HG02610 (cell line): ENCODE measurements around the gene GPR63.

Experiments
- ATAC-seq: cut with Tn5 transposase; IDR thresholded peaks from one replicate; pipeline ENCODE4 v1.9.1; 2021; ENCODE audit warnings: mild to moderate bottlenecking, moderate library complexity; ENCODE audit not compliant: unreplicated experiment

GPR63 gene

DNA sequence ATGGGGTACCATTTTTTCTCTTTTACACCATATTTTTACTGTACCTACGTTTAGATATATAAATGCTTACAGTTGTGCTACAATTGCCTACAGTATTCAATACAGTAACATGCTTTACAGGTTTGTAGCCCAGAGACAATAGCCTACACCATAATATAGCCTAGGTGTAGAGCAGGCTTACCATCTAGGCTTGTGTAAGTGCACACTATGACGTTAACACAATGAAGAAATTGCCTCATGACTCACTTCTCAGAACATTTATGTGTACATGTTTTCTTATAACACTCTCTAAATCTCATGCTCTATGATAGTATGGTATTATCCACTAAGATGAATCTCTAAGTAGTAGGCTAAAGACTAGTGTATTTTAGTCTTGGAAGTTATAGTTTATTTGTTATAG, 13.5 kb downstream of the GPR63 start:
- no peak for ATAC-seq

DNA sequence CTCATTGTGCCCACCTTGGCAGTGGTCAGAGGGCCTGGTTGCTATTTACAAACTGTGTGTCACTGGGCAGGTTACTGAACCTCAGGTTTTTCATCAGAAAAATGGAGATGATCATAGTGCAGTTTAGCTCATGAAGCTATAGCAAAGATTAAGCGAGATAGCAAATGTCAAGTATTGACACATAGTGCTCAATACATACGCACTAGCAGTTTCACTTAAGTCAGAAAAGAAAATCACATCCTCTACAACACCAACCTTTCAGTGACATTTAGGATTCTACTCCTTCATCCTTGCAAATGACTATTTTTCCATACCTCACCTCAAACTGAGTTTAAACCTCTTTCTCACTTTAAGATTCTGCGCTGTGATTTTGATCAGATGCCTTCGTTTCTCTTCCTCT, 16.2 kb downstream of the GPR63 start:
- no peak for ATAC-seq

DNA sequence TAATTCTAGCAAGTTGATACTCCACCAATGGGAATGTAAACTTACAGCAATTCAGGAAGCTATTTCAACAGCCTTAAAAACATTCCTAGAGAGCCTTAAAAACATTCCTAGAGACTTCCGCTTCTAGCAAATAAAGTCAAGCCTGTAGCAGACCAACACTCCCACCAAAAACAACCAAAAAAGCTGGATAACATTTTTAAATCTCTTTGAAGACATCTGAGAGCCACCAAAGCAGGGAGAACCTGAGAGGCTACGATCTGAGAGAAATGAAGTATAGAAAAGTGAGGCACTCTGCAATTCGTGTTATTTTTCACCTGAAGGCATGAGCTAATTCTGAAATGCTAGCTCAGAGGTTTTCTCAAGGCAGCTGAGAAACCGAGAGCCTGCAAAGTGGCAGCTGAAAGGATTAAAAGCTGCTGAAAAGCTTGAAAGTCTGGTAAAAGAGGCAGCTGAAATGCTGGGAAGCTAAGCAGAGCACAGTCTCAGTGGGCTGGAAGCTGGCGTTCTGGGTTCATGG, 20.9 kb downstream of the GPR63 start:
- no peak for ATAC-seq

DNA sequence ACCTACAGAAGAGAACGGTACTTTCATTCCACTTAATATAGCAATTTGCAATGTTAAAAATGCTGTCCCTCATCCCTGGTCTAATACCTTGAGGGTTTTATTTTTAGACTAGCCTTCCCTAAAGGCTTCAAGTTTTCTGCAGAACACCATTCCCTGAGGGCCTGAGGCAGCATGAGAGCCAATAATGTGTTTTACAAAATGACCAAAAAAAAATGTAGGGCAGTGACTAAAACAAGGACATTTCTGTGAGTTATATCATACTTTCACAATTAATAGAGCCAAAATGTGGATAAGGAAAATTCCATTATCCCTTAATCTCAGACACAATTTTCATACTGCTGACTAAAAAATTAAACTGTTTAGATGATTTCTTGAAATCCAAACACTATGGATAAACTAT, 22.7 kb downstream of the GPR63 start:
- ATAC-seq: no peak

DNA sequence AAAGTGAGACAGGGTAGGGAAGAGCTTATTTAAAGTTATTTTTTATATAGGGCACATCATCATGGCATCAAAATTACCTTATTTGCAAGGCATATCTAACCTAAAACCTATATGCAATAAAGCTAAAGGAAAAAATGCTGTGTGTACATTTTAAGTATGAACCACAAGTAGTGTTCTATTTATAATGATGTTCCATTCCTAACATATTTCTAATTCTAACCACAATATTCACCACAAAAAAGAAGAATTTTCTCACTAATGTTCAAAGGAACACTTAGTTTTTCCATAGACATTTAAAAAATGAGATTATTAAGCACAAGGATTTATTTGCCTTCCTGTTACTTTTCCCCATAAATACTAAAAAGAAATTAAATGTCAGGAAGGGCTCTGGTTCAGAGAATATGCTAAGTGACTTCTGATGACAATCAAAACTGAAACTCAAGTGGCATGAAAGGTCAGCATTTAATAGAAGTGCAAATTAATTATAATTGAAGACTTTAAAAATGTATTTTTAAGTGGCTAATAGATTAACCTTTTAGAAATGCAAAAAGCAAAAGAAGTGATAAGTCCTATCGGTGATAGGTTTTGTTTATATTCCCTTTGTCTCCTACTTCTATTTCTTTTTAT, 25.1 kb downstream of the GPR63 start:
- no peak for ATAC-seq

DNA sequence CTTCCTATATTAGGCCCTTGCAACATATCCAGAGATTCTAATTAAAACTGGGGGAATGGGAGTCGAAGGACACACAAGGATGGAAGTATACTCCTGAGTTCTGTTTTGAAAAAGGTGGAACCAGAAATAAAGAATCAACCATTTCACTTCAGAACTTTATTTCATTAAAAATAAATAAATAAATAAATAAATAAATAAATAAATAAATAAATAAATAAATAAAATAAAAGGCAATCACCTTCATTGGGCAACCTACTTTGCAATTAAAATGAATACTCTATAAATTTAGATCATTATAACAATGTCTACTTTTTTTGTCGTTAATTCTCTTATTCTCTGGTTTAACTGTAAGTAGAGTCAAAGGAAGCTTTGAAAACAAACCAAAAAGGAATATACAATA, 25.6 kb downstream of the GPR63 start:
- ATAC-seq: no peak

DNA sequence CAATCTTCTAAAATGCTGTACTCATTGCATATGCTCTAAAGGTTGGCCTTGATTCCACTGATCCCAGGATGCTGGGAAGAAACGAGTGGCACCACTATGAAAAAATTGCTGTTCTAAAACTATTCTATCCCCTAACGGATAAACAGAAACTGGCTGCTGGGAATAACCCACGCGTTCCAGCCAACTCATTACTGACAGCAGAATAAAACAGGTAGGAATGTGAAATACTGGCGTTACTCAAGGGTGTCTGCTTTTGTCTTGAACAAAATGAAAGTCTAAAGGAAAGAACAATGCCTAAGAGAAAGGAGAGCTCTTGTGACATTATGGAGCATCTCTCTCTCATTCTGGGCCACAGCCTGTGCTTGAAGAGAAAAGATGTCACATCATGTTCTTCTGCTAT, 26.1 kb downstream of the GPR63 start:
- ATAC-seq: no peak

DNA sequence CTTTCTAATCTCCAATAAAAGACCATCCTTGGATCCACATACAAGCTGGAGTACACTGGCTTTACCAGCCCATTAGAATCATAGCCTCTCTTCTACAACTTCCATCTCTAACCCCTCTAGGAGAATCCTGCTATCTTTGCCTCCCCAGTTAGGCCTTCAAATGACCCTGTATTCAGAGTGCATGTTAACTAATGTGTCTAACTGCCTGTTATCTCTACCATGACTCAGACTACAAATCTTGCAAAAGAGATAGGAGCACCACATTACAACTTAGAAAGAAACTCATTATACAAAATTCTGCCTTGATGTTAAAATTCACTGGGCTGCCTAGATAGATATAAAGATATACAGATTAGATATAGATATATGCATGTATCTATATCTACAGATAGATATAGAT, 28.2 kb downstream of the GPR63 start:
- ATAC-seq: no peak

DNA sequence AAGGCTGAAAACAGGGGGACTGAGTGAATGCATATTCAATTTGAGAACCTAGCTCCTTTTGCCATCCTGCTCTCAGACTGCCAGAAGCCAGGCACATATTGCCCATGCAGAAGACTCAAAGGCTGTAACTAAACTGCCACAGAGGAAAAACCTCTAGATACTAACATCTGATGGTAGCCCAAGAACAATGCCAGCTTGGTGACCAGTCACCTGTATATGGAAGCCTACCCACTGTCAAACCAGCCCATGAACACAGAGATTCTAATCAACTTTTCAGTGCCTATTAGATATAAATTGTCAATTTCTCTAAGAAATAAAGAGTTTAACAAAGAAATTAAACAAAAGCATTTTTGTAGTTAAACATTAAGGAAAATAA, 34.2 kb downstream of the GPR63 start:
- no peak for ATAC-seq

DNA sequence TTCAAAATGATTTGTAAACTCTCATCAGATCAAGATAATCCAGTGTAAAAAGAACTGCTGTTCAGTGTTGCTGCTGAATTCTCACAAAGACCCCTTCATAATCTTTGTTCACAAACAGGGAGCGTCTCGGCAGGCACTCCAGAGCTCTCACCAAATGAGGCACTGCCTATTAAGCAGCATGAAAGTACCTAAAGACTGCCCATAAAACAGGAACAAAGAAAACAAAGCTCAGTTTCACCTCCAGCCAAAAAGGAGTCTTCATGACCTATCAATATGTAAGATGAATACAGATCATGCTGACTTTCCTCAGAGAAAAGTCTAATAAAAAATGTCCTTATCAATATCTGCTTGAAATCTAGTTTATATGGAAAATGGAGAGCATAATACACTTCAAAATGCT, 41.8 kb downstream of the GPR63 start:
- ATAC-seq: peak; percentile 91

DNA sequence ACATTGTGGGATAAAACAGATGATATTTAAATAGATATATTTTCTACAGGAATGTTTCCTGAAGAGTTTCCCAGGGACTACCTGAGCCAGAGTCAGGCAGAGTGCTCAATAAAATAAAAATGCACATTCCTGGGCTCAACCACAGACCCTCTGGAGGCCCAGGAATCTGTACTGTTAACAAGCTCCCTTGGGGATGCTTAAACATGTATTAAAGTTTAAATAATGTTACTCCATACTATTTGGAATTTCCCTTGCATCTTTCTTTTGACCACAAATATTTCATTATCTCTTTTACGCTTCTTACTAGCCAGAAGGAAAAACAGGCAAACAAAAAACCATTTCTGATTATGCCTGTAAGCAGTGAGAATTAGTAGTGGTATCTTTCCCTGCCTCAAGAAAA, 42.3 kb downstream of the GPR63 start:
- ATAC-seq: peak; percentile 32

DNA sequence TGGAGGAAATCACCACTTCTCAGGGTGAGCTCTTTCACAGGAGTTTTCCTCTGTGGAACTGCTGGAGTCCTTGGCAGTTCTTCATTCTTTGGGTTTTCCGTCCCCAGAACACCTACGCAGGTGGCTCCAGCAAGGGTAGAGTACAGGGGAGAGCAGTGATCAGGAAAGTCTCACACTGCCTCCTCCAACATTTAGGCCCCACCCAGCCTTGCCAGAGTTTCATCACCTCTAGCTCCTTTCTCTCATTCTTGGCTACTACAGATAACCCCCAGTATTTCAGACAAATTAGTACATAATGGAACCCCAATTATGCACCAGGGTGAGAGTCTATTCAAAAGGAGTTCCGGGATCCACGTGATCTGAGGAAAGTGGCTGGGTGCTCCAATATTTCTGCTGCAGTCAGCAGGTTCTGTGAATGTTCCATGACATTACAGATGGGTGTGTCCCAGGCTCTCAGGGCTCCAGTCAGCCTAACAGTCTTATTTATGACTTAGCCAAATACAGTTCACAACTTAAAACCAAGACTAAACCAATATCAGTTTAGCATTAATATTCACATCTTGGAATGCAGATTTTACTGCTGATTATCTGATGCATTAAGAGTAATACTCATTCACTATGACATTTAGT, 44.6 kb downstream of the GPR63 start:
- ATAC-seq: no peak

DNA sequence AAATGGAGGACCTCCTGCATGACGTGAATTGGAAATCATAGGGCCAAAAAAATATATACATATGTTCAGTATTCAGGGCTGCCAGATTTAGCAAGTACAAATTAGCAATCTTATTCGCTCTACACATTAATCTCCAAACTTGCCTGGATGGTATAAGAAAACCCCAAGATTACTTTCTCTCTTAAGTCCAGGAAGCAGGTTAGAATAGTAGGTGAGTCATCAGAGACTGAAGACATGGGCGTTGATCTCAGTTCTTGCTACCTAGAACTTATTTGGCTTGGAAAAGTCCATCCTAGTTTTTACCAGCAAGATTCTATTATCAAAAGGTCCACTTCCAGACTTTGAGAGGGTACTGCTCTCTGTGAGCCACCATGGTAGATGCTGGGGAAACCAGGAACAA, 47.4 kb downstream of the GPR63 start:
- ATAC-seq: no peak

DNA sequence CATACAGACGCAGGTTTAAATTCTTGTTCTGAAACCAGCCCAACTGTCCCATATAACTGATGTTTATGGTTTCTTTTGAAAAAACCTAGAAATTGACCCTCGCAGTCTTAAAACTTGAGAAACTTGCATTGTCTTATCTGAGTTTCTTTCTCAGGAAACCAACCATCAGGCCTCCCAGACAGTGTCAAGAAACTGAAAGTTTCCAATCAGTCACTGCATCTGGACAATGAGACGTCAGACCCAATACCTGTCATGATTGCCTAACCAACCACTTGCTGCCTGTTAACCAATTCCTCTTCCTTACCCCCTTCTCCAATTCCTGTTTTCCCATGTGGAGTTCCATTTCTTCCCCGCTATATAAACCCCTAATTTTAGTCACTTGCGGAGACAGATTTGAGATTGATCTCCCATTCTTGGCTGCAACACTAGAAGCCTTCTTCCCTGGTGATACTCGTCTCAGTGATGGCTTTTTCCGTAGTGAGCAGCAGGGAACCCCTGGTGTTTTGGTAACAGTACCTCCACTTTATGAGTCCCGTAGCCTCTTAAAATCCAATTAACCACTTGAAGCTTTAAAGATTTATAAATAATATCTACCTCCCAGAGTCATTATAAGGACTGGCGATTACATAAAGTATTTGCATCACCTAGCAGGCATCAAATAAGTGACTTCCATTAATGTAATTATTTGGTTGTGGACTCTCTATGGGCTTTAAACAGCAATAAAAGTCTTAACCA, 49.3 kb downstream of the GPR63 start:
- no peak for ATAC-seq

DNA sequence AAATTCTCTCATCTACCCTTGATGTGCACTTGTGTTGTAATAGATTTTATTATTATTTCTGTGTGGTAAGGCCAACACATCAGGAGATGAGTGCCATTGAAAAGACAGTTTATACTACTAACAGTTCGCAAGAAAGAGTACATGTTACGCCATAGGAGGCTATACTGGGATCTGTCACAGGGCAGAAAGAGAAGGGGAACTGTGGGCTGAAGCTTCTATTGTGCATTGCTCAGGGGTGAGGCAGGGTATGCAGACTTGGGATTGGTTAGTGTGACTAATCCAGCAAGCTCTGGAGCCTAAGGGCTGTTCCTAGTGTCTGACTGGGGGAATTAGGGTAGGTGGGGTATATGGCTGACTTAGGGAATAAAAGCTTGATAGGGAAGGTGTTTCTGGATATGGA, 50.9 kb downstream of the GPR63 start:
- ATAC-seq: no peak

DNA sequence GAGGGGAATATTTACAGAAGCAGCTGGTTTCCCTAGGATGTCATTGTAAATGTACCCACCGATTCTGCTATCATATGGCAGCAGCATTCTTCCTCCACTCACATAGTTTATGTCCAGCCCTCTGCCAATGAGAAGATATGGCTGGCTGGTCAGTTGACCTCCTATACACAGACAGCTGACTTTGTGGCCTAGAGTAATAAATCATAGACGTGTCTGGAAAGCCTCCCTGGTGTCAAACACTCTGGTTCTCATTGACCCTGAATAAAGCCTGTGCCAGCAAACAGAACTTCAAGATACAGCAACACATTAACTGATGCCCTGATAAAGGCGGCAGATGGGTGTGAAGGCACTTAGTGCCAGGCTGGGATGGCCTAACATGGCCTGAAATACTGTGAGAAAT, 52.6 kb downstream of the GPR63 start:
- no peak for ATAC-seq

DNA sequence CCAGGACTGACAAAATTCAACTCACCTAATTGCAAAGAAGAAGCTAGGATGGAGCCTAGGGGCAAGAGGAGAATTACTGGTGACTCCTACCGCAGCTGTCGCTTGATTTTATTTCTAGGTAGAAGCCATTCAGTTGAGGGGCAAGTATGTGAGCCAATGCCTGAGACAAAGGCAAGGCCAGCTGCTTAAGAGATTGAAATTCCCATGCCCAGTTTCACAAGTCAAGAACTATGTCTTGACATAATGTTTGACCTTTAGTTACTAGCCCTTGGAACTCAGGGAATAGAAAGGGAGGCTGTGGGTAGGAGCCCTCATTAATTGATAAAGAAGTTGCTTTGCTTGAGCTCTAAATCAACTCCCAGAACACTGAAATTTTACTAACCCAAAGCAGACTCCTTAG, 54.0 kb downstream of the GPR63 start:
- no peak for ATAC-seq

DNA sequence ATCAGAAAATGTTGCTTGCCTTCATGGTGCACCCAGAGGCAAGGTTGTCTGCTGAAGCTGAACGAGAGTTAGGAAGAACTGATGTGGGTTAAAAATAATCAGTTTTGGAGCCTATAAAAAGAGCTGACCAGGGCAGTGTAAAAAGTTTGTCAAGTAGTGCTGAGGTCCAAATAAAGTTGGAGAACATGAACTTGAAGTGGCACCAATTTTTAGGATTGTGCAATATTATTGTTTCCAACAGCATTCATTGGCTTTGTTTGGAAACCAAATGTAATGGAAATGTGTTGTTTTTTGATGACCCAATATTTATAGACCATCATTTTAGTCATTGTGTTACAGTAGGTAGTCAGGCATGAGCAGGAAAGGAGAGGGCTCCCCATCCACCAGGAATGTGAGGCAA, 55.7 kb downstream of the GPR63 start:
- ATAC-seq: no peak

DNA sequence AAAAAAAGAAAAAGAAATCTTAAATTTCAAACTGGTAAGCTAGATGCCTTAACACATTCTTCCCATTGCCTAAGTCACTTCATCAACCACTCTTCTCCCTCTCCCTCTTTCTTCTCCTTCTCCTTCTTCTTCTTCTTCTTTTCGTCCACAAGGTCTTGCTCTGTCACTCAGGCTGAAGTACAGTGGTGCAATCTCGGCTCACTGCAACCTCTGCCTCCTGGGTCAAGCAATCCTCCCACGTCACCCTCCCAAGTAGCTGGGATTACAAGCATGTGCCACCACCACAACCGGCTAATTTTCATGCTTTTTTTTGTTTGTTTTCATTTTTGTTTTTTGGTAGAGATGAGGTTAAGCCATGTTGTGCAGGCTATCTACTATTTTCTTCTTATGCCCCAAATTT, 60.2 kb downstream of the GPR63 start:
- no peak for ATAC-seq

DNA sequence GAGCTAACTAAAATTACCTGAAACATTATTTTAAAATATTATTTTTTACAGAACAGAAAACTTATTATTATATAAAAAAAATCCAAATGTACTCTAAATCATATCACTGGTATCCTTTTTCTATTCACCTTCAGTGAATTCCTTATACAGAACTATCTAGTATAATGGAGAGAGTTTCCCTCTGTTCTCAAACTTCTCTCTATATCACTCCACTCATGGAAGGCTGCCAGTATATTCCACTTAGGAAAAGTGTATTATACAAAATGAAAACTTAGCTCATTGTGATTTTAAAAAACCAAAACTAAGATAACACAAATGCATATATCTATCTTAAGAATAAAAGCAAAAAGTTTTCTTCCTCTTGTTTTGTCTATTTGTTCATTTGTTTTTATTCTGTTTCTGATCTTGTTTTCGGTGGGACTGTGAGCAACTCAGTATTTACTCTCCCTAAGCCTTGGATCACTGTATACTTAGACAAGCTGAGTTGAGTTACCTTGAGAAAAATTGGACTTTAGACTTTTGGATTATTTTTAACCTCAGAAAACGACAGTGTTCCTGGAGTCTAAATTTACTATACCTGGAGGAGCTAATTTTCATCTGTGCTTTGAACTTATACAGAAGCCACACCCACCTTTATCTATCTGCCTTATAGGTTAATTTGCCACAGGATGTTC, 61.4 kb downstream of the GPR63 start:
- no peak for ATAC-seq

DNA sequence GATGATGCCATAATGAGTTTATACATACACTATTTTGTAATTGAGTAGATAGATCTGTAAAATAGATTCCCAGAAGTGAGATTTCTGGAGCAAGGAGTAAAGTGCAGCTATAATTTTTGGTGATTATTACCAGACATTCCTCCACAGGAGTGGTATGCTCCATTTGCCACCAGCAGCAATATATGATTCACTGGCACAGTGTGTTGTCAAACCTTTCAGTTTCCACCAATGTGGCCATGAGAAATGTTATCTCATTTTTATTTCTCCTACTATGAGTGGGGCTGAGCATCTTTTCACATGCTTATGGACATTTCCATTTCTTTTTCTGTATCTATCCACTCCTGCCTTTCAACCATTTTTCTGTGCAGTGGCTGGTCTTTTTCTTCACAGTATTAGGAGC, 70.5 kb downstream of the GPR63 start:
- ATAC-seq: no peak

DNA sequence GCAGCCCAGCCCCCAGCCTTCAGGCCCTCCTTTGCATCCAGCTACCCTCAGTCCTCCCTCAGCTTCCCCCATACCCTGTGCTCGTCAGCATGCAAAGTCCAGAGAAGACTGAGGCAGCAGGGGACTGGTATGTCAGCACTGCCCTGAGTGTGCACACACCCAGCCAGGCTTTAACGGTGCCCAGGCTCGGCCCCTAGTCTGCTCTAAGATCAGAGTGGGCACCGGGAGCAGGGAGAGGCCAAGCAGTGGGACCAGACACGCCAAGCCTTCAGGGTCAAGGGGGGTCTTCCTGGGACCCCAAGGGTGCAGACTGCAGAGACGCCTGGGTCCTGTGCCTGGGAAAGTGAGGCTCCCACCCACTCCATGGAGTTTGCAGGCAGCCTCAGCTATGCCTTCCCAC, 74.7 kb downstream of the GPR63 start:
- ATAC-seq: no peak
